ENCODE results near the gene NR3C1.

The NR3C1 gene

GRCh38 chr5:143386725-143387124 lies 16.8 kb downstream of the NR3C1 start:
- ChIA-PET CTCF (interaction anchor here (2.0 kb wide), 1 partner anchor 10 kb away, joined by 4 read pairs; no protein-coding TSS in a partner anchor), POLR2A (no interaction called here)
- TF ChIP-seq CTCF (IDR thresholded peaks at IDR 0.05; ENCODE audit: control extremely low read depth, extremely low read depth, low read depth, missing control alignments), result no peak
- no peak for DNase-seq (ENCODE audit: extremely low spot score)

GRCh38 chr5:143384865-143385657 lies 18.4 kb downstream of the NR3C1 start:
- ChIA-PET CTCF (no interaction called here), POLR2A (no interaction called here)
- no peak for DNase-seq (ENCODE audit: extremely low spot score)
- no peak for TF ChIP-seq CTCF (IDR thresholded peaks at IDR 0.05; ENCODE audit: control extremely low read depth, extremely low read depth, low read depth, missing control alignments)

- ChIA-PET CTCF (no interaction called here), POLR2A (no interaction called here)
- no peak for TF ChIP-seq CTCF (IDR thresholded peaks at IDR 0.05; ENCODE audit: control extremely low read depth, extremely low read depth, low read depth, missing control alignments)
Observed at GRCh38 chr5:143383988-143384387, 19.5 kb downstream of the NR3C1 start.

GRCh38 chr5:143379606-143380005 lies 23.9 kb downstream of the NR3C1 start:
- CTCF ChIA-PET, result interaction anchor here (1.2 kb wide), 2 partner anchors 11 to 445 kb away, joined by 3 to 4 read pairs; no protein-coding TSS in a partner anchor
- no peak for TF ChIP-seq CTCF (IDR thresholded peaks at IDR 0.05; ENCODE audit: control extremely low read depth, extremely low read depth, low read depth, missing control alignments)
- no peak for DNase-seq (ENCODE audit: extremely low spot score)
- POLR2A ChIA-PET, result no interaction called here

More at GRCh38 chr5:143383988-143384387, 19.5 kb downstream of the NR3C1 start:
- no peak for DNase-seq (ENCODE audit: extremely low spot score)

GRCh38 chr5:143376911-143377813 lies 26.3 kb downstream of the NR3C1 start:
- CTCF ChIA-PET, result interaction anchor here (1.0 to 1.8 kb wide), 4 partner anchors 12 to 450 kb away, joined by 3 to 6 read pairs (median 3); no protein-coding TSS in a partner anchor
- no peak for TF ChIP-seq CTCF (IDR thresholded peaks at IDR 0.05; ENCODE audit: control extremely low read depth, extremely low read depth, low read depth, missing control alignments)
- POLR2A ChIA-PET, result interaction anchor here (0.6 kb wide), 2 partner anchors 380 to 1385 kb away, joined by 3 to 4 read pairs; no protein-coding TSS in a partner anchor
- DNase-seq (ENCODE audit: extremely low spot score), result no peak

GRCh38 chr5:143376195-143376779 lies 27.2 kb downstream of the NR3C1 start:
- CTCF ChIA-PET, result interaction anchor here (1.0 to 1.8 kb wide), 5 partner anchors 12 to 451 kb away, joined by 3 to 6 read pairs (median 3); no protein-coding TSS in a partner anchor
- POLR2A ChIA-PET, result interaction anchor here (0.6 kb wide), 1 partner anchor 379 kb away, joined by 3 read pairs; no protein-coding TSS in a partner anchor
- TF ChIP-seq CTCF (IDR thresholded peaks at IDR 0.05; ENCODE audit: control extremely low read depth, extremely low read depth, low read depth, missing control alignments), result no peak
- no peak for DNase-seq (ENCODE audit: extremely low spot score)
